ENCODE results near the gene UCHL3. TPM values are rescaled to one million over a fixed set of nuclear protein-coding genes. Genes with fewer than 3 reads are reported as not detected.

The UCHL3 gene
- total RNA-seq, 1 experiment from 2014 or later = 50.0 TPM

- BruUV-seq (replicated peaks) = no TSS peak
- no peak overlapping the region for H3K27ac ChIP-seq (ENCODE audit: low read length)
- H3K9me3 ChIP-seq (ENCODE audit: low read length) = no peaks in the 10 kb centered on the region
- intact Hi-C loops (cut with micrococcal nuclease) = no loop called here
- no peak overlapping the region for H2AFZ ChIP-seq (ENCODE audit: low read length)
- H4K20me1 ChIP-seq (ENCODE audit: low read length) = peaks cover 20% of the 10 kb centered on the region
- no peak overlapping the region for H3K4me2 ChIP-seq (ENCODE audit: low read length)
- DNase-seq (peak; percentile 26), ATAC-seq (no peak)
- no peak for TF ChIP-seq CTCF (conservative IDR thresholded peaks at IDR 0.05; ENCODE audit: low read depth, low read length)
- TF ChIP-seq EZH2 (IDR thresholded peaks at IDR 0.05; ENCODE audit: low read length, unreplicated experiment) = no peak
- TF ChIP-seq EZH2phosphoT487 (IDR thresholded peaks at IDR 0.05; ENCODE audit: borderline replicate concordance, low read length) = no peak
- POLR2A ChIA-PET (ENCODE audit: unreplicated experiment) = no interaction called here
- peaks cover 21% of the 10 kb centered on the region for H3K36me3 ChIP-seq (ENCODE audit: low read depth, low read length)
- H3K79me2 ChIP-seq (ENCODE audit: low read length) = peaks cover 84% of the 10 kb centered on the region
- no peak overlapping the region for H3K9ac ChIP-seq (ENCODE audit: low read length)
- no peaks in the 10 kb centered on the region for H3K27me3 ChIP-seq (ENCODE audit: low read length)
- H3F3A ChIP-seq (ENCODE audit: low read length, unreplicated experiment) = no peaks in the 10 kb centered on the region
- CTCF ChIA-PET = no interaction called here
- no peak overlapping the region for H3K4me3 ChIP-seq (ENCODE audit: low read length)
- no peaks in the 10 kb centered on the region for H3K9me2 ChIP-seq (replicated peaks; ENCODE audit: low read length)
- H3K4me1 ChIP-seq (ENCODE audit: insufficient read depth, low read length) = peaks cover 17% of the 10 kb centered on the region
These were observed 5.4 kb downstream of the UCHL3 start for GRCh38 chr13:75554981-75555380.

- peaks cover 79% of the 10 kb centered on the region for H3K79me2 ChIP-seq (ENCODE audit: low read length)
- no peak overlapping the region for H3K27ac ChIP-seq (ENCODE audit: low read length)
- no peaks in the 10 kb centered on the region for H3K27me3 ChIP-seq (ENCODE audit: low read length)
- DNase-seq (no peak), ATAC-seq (no peak)
- intact Hi-C loops (cut with micrococcal nuclease) = no loop called here
- no peaks in the 10 kb centered on the region for H3K9me3 ChIP-seq (ENCODE audit: low read length)
- no peaks in the 10 kb centered on the region for H3F3A ChIP-seq (ENCODE audit: low read length, unreplicated experiment)
- no peaks in the 10 kb centered on the region for H3K9me2 ChIP-seq (replicated peaks; ENCODE audit: low read length)
- TF ChIP-seq EZH2phosphoT487 (IDR thresholded peaks at IDR 0.05; ENCODE audit: borderline replicate concordance, low read length) = no peak
- no peak for TF ChIP-seq CTCF (conservative IDR thresholded peaks at IDR 0.05; ENCODE audit: low read depth, low read length)
- TF ChIP-seq EZH2 (IDR thresholded peaks at IDR 0.05; ENCODE audit: low read length, unreplicated experiment) = no peak
- H3K9ac ChIP-seq (ENCODE audit: low read length) = no peak overlapping the region
- H3K4me2 ChIP-seq (ENCODE audit: low read length) = no peak overlapping the region
- CTCF ChIA-PET = no interaction called here
- POLR2A ChIA-PET (ENCODE audit: unreplicated experiment) = no interaction called here
- H3K4me1 ChIP-seq (ENCODE audit: insufficient read depth, low read length) = peaks cover 12% of the 10 kb centered on the region
- BruUV-seq (replicated peaks) = no TSS peak
- no peak overlapping the region for H2AFZ ChIP-seq (ENCODE audit: low read length)
- H4K20me1 ChIP-seq (ENCODE audit: low read length) = peaks cover 17% of the 10 kb centered on the region
- H3K4me3 ChIP-seq (ENCODE audit: low read length) = no peak overlapping the region
- H3K36me3 ChIP-seq (ENCODE audit: low read depth, low read length) = peaks cover 21% of the 10 kb centered on the region
These were observed 6.2 kb downstream of the UCHL3 start for GRCh38 chr13:75555836-75556235.

GRCh38 chr13:75556961-75557360, 7.4 kb downstream of the UCHL3 start:
- TF ChIP-seq CTCF (conservative IDR thresholded peaks at IDR 0.05; ENCODE audit: low read depth, low read length) = no peak
- no peak for TF ChIP-seq EZH2 (IDR thresholded peaks at IDR 0.05; ENCODE audit: low read length, unreplicated experiment)
- no peak for TF ChIP-seq EZH2phosphoT487 (IDR thresholded peaks at IDR 0.05; ENCODE audit: borderline replicate concordance, low read length)
- no peaks in the 10 kb centered on the region for H3K9me3 ChIP-seq (ENCODE audit: low read length)
- H3K27me3 ChIP-seq (ENCODE audit: low read length) = no peaks in the 10 kb centered on the region
- no peak overlapping the region for H3K27ac ChIP-seq (ENCODE audit: low read length)
- no TSS peak for BruUV-seq (replicated peaks)
- POLR2A ChIA-PET (ENCODE audit: unreplicated experiment) = no interaction called here
- CTCF ChIA-PET = no interaction called here
- H3K36me3 ChIP-seq (ENCODE audit: low read depth, low read length) = peaks cover 21% of the 10 kb centered on the region
- ATAC-seq (no peak), DNase-seq (no peak)
- H4K20me1 ChIP-seq (ENCODE audit: low read length) = peaks cover 8% of the 10 kb centered on the region
- intact Hi-C loops (cut with micrococcal nuclease) = no loop called here
- H3K9ac ChIP-seq (ENCODE audit: low read length) = no peak overlapping the region
- H3K4me1 ChIP-seq (ENCODE audit: insufficient read depth, low read length) = peaks cover 1% of the 10 kb centered on the region; the same call in 1 of the 2 replicates
- no peaks in the 10 kb centered on the region for H3F3A ChIP-seq (ENCODE audit: low read length, unreplicated experiment)
- no peaks in the 10 kb centered on the region for H3K9me2 ChIP-seq (replicated peaks; ENCODE audit: low read length)
- no peak overlapping the region for H2AFZ ChIP-seq (ENCODE audit: low read length)
- no peak overlapping the region for H3K4me2 ChIP-seq (ENCODE audit: low read length)
- H3K4me3 ChIP-seq (ENCODE audit: low read length) = no peak overlapping the region
- peaks cover 68% of the 10 kb centered on the region for H3K79me2 ChIP-seq (ENCODE audit: low read length)

Measured in PC-3 (cell line).